NCI-H2081 (cell line): ENCODE results near the gene PRPSAP1.

Source experiments
- DNase-seq, 2 experiments: peaks; one replicate each; lab custom pipeline; 2025; lab: John Stamatoyannopoulos, UW

The PRPSAP1 gene

DNA sequence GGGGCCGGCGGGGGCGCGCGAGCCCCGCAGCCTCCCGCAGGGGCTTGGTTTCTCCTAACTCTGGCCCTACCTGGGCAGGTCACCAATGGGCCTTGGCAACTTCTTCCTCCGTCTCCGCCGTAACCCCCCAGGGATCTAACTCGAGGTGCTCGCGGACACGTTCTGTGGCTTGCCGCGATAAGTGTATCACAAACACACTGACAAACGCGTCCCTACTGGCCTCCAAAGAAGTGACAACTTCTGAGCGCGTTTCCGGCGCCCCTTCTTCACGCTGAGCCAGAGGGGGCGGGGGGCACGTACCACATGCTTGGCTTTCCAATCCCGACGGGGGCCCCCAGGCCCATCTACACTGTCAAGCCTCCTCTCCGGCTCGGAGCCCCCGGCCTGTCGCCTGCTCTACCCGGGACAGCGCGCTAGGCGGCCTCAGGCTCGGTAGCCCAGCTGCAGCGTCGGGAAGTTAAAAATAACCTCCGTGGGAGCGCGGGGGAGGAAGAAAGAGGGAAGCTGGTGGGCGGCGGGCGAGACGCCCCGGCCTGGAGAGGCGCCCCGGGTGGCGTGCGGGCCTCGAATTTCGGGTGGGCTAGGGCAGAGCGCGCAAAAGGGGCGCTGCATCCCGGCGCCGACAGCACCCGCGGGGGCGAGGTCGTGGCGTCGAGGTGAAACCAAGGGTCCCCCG is 30.0 kb upstream of the PRPSAP1 start:
- no peak for DNase-seq

DNA sequence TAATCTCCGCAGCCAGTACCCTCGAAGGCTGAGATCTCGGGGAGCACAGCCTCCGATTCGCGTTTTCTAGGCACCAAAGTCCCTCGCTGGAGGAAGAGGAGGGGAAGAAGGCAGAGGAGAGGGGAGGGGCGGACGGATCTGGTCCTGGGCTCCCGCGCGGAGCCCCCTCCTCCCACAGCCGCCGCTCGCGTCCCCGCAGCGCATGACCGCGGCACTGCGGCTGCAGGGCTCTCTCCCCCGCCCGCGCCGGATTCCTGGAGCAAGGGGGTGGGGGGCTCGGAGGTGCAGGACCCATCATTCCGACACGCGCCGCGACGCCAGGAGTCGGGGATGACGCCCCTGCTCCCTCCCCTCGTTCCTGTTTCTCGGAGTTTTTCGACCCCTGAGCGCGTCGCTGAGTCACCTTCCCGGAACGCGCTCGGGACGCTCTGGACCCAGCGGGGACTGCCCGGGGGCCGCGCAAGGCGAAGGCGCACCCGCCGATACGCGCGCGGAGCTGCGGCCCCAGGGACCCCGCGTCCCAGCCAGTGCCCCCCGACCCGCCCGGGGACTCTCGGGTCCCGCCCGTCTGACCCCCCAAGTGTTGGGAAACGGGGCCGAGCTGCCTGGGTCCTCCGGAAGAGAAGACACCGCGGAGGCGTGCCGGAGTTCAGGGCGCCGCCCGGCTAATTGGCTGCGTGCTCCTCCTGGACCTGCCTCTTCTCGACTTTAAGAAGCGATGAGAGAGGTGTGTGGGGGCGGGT is 29.3 kb upstream of the PRPSAP1 start:
- DNase-seq, result no peak

DNA sequence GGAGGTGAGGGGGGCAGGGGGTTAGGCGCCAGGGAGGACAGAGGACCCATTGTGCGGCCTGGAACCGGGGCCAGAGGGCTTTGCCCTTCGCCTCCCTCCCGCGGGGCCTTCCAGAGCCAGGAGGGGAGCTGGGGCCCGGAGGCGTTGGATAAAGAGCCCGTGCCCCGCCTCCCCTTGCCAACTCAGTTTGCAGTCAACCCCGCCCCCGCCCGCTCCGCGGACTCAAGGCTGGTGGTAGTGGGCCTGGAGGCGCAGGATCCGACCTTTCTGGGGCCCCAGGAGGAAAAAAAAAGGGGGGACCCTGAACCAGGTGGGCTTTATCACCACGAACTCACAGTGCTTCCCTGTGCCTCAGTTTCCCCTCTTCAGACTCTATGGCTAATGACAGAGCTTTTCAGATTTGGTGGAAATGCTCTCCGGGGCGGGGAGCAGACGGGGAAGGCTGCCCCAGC is 28.7 kb upstream of the PRPSAP1 start:
- no peak for DNase-seq

DNA sequence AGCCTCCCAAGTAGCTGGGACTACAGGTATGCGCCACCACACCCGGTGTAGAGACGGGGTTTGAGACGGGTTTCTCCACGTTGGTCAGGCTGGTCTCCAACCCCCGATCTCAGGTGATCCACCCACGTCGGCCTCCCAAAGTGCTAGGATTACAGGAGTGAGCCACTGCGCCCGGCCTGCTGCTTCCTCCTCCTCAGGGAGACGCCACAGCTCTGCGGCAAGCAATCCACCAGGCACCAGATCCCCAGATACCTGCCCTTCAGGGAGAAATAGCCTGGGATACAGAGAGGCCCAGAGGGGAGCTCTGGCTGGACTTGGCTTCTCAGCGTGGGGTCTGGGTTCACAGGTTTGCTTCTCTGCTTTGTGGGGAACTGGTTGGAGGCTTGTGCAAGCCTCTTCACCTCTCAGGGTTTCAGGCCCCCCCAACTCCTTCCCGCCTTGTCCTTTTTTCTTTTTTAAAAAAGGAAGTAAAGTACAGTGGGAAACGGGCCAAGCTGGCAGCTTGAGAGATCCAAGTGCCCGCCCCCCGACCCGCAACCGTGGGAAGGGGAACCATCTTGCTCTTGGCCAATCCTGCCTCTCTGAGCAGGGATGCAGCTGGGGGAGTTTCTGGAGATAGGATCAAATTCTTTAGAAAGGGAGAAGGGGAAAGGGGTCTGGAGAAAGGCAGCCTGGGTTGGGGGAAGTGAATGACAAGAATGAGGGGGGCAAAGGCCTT is 28.1 kb upstream of the PRPSAP1 start:
- no peak for DNase-seq

DNA sequence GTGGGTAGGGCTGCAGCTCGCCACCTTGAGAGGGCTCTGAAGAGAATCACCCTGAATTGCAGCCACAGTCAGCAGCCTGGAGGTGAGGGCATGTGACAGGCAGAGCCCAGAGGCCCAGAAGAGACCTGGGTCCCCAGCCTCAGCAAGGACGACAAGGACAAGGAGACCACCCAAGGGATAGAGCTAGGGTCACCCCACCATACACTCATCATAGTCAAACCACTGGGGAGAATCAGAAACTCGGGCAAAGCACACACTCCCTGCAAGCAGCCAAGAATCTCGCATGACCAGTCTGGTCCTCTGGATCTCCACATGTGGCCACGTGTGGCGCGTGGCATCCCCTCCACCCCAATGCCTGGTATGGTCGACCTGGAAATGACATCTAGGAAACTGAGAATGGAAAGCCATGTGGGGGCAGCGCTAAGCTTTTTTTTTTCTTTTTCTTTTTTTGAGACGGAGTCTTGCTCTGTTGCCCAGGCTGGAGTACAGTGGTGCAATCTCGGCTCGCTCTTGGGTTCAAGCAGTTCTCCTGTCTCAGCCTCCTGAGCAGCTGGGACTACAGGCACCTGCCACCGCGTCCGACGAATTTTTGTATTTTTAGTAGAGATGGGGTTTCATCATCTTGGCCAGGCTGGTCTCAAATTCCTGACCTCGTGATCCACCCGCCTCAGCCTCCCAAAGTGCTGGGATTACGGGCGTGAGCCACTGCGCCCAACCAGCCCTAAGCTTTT is 26.1 kb upstream of the PRPSAP1 start:
- no peak for DNase-seq

DNA sequence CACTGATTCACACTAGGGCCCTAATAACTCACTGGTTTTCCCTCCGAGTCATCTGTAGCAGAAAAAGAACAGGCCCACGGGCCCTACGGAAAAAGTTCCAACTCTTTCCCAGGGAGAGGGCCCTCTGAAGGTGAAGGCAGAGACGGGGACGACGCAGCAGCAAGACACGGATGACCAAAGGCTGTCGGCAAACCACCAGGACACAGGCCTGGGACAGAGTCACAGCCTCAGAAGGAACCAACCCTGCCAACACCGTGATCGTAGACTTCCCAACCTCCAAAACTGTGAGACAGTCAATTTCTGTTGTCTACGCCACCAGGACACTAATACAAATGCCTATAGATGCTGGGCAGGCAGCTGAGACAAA is 25.5 kb upstream of the PRPSAP1 start:
- no peak for DNase-seq

DNA sequence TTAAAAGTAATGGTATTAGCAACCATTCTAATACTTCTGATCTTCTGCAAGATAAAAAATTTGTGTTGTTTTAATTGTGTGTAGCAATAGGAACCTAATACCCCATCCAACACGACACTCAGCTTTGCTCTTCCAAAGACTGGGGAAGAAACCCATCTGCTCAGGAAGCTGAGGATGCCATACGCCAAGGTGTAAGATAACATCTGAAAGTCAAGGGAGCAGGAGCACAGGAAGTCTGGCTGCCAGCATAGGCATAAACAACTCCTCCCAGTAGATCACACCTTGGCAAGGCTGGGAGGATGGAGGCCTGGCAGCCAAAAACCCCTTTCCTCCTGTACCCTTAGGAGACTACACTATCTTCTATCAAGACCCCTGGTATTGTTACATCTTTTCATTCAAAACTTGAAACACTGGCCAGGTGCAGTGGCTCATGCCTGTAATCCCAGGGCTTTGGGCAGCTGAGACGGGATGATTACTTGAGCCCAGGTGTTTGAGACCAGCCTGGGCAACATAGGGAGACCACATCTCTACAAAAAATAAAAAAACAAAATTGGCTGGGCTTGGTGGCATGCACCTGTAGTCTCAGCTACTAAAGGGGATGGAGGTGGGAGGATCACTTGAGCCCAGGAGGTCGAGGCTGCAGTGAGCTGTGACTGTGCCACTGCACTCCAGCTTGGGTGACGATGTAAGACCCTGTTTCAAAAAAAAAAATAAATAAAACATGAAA is 25.0 kb upstream of the PRPSAP1 start:
- DNase-seq, result no peak

DNA sequence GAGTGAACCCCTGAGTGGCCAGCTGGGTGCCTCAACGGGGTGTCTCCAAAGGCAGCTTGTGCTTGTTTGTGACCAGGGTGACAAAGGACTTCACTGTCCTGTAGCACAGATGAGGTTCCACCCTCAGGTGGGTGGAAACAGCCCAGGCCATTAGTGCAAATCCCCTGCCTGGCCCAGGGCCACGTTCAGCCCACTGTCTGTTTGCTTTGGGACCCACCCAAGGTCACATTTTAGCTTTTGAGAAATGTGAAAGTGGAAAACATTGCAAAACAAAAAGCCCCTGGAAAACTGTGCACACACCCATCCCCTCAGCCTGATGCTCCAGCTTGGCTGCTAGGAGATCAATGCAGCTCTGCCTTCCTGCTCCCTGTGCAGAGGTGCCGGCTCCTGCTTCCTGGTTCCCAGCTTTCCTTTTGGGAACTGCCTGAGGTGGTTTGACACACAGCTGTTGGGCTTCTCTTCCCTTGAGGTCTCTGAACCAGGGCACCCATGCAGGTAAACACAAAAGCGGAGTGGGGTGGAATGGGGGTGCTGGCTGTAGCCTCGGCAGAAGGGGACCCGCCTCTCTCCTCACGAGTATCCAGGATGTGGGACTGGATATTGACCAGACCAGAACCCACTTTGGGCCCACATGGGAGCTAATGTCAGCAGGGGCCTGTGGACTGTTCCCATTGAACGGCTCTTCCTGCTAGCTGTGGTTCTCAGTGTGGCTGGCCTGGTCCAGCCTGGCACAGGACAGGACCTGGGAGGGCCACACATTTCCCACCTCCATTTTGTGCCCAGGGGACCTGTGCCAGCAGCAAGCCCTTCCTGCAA is 22.8 kb upstream of the PRPSAP1 start:
- no peak for DNase-seq

DNA sequence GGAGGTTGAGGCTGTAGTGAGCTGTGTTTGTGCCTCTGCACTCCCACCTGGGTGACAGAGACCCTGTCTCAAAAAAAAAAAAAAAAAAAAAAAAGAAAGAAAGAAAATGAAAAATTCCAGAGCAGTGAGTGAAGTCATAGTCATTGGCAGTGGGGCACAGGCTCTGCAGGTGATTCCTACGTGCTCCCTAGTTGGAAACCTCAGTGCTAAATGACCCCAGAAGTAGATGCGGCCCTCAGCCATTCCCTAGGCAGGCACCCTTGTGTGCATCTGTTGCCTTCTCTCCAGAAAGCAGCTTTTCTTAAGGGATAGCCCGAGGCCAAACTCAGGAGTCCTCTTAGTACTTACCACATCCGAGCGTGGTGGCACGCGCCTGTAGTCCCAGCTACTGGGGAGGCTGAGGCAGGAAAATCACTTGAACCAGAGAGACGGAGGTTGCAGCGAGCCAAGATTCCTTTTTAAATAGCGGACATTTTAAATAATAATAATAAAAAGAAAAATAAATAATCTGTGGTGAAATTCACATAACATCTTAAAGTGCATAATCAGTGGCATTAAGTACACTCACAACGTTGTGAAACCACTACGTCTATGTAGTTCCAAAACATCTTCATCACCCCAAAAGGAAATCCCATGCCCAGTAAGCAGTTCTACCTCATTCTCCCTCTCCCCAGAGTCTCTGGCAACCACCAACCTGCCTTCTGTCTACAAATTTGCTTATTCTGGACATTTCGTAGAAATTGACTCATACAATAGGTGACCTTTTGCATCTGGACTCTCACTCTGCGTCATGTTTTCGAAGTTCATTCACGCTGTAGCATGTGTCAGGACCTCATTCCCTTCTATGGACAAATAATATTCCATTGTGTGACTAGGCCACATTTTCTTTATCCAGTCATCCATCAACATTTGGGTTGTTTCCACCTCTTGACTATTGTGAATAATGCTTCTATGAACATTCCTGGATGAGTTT is 18.2 kb upstream of the PRPSAP1 start:
- DNase-seq, result no peak

DNA sequence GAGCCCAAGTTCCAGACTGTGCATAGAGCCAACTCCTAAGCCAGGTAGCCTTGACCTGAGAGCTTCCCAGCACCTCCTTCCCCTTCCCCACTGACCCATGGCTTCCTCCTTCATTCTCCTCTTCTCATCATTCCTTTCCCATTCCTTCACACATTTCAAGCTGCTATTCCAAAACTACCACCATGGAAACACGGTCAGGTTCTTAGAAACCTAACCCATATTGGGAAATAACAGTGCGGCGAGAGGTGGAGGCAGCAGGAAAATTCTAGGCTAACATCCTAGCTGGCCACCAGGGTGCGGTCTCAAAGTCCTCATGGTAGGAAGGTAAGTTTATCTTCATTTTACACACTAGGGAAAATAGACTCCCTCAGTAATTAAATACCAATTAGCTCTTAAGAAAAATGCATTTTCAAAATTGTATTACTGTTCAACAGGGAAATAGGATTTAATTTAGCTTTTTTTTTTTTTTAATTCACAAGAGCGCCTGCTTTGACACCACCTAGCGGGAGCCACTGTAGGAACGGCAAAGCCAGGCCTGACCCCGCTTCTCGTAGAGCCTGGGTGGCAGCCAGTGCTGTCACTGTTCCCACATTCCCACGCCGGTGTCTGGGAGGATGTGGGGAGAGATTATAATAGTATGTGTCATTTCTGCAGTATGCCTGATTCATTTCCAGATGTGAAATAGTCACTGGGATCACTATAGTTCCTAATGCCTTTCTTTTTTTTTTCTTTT is 16.7 kb upstream of the PRPSAP1 start:
- no peak for DNase-seq

DNA sequence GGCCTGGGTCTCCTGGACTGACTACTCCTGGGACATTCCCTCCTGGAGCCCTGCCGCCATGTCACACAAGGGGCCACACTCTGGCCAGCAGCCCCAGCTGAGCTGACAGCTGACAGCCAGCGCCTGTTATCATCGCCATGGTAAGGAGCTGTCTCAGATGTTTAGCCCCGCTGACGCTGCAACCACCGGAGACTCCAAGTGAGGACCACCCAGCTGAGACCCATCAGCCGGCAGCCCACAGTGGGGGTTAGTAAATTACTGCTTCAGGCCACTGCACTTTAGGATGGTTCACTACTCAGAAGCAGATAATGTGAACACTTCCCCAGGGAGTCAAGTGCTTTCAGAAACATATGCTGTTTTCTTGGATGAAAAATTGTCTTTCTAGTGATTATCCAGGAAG is 16.1 kb upstream of the PRPSAP1 start:
- DNase-seq, result no peak

DNA sequence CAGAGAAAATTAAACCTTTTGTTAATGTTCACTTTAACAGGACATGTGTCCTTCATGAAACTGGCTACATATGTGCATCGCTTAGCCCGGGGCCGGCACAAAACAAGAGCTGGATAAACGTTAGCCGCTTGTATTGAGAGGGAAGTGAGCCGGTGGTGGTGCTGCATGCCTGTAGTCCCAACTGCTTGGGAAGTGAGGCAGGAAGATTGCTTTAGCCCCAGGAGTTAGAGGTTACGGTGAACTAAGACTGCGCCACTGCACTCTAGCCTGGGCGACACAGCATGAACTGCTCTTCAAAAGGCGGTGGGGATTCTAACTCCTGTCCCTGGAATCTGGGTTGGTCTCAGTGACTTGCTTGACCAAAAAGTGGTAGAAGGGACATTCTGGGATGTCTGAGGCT is 15.7 kb upstream of the PRPSAP1 start:
- no peak for DNase-seq

DNA sequence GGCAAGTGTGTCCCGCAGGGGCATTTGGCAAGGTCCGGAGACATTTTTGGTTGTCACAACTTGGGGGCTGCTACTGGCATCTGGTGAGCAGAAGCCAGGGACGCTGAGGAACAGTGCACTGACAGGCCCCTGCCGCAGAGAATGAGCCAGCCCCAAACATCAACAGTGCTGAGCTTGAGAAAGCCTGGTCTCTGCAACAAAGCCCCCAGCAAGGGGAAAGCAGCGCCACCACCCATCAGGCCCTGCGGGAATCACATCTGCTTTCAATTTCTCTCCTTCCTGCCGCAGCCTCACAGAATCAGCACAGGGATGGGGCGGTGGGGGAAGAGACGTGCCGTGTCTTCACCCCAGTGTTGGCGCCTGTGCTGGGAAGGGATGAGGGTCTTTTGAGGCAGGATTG is 14.8 kb upstream of the PRPSAP1 start:
- DNase-seq, result no peak

DNA sequence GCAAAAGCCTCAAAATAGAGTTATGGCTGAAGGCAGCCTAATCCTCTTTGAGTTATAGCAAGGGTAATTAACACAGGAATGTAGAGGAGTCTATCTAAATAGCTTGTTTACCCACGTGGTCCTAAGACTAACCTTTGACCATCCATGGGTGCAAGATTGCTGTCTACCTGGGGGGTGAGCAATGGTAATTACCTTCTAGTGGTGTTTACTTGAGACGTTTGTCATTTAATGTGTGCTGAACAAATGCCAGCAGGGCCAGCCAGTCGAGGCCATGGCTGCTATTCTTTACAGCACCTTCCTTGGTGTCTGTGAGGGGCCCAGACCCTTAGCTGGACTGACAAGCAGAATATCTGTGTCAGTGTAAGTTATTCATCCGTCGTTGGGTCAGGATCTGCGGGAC is 13.9 kb upstream of the PRPSAP1 start:
- DNase-seq, result no peak

DNA sequence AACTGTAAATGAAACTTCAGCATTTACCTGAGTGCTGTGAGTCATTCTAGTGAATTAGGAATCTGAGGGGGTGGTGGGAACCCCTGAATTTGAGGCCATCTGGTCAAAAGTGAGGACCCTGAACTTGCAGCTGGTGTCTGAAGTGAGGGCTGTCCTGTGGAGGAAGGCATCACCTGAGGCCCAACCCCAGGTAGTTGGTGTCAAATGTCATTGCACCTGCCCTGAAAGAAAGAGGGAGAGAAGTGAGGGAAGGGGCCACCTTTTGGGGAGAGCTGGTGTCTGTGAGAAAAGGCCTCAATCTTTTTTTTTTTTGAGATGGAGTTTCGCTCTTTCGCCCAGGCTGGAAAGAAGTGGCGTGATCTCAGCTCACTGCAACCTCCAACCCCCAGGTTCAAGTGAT is 12.5 kb upstream of the PRPSAP1 start:
- no peak for DNase-seq

DNA sequence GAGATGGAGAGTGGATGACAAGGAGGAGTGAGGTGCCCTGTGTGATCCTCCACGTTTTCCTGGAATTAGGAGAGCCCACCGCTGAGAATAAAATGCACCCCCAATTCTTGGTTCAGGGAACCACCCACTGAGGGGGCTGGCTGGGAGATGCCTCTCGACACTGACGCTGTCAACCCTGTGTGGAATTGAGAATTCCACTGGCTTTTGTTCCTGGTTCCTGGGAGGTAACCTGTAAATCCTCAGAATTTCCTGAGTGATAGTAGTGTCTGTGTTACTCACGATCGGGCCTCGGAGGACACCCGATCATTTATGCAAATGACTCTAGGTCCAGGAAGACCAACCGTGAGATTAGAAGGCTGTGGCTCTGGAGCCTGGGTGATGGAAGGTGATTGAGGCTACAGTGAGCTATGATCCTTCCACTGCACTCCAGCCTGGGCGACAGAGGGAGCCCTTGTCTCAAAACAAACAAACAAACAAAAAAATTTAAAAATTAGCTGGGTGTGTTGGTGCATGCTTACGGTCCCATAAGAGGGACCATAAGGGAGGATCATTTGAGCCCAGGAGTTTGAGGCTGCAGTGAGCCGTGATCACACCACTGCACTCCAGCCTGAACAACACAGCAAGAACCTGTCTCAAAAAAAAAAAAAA is 11.7 kb upstream of the PRPSAP1 start:
- DNase-seq, result no peak

DNA sequence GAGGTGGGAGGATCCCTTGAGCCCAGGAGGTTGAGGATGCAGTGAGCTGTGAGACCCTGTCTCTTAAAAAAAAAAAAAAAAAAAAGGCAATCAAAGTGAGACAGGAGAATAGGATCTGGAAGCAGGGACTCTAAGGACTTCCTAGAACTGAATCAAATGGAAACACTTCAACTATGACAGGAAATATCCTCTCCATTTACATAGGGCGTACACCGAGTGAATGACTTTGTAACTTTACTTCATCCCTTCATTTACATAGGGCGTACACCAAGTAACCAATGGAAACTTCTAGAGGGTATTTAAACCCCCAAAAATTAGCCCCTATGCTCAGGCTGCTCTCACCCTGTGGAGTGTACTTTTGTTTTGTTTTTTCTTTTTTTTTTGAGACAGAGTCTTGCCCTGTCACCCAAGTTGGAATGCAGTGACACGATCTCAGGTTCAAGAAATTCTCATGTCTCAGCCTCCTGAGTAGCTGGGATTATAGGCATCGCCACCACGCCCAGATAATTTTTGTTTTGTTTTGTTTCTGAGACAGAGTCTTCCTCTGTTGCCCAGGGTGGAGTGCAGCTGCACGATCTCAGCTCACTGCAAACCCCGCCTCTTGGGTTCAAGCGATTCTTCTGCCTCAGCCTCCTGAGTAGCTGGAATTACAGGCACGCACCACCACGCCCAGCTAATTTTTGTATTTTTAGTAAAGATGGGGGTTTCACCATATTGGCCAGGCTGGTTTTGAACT is 9.6 kb upstream of the PRPSAP1 start:
- no peak for DNase-seq

DNA sequence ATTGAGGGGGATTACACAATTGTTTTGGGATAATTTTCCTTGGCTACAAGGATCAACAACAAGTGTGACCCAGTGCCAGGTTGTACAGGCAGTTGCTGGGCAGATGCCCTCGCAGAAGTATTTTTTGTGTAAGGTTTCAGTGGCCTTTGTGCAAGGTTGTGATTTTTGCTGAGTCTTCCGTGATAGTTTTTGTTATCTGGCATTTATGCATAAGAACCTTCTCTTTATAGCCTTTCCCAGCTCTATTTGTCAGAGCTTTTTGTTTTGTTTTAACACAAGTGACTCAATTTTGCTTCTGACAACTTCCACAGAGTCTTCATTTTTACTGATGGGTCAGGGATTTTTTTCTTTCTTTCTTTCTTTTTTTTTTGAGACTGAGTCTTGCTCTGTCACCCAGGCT is 6.7 kb upstream of the PRPSAP1 start:
- no peak for DNase-seq
